ENCODE measurements around the gene KRT9. TPM values are rescaled to one million over a fixed set of nuclear protein-coding genes. Genes with fewer than 3 reads are reported as not detected.
A peak's percentile ranks its signal among the peaks of the same experiment; 100 is the strongest.

The KRT9 gene
- total RNA-seq, 6 experiments from 2014 or later = not detected

GRCh38 chr17:41535764-41536481 lies 35.9 kb downstream of the KRT9 start:
- no peaks in the 10 kb centered on the region for H3K4me1 ChIP-seq
- H3K9me3 ChIP-seq = no peaks in the 10 kb centered on the region
- H3K36me3 ChIP-seq = no peaks in the 10 kb centered on the region
- intact Hi-C loops (cut with DNase I) = no loop called here
- DNase-seq (no peak), ATAC-seq (peak in 1 of 4 donors; percentile 11)
- no peak overlapping the region for H3K27ac ChIP-seq
- no peak for TF ChIP-seq POLR2A (IDR thresholded peaks at IDR 0.05)
- TF ChIP-seq CTCF (IDR thresholded peaks at IDR 0.05) = no peak
- WGBS (ENCODE audit: insufficient coverage, low coverage, low lambda C conversion rate, missing lambda C conversion rate) = 52% methylated on average over 7 of the region's 15 CpGs
- H3K27me3 ChIP-seq = no peaks in the 10 kb centered on the region
- no peak overlapping the region for H3K4me3 ChIP-seq

- 52% methylated on average over 5 of the region's 7 CpGs for WGBS (ENCODE audit: insufficient coverage, low coverage, low lambda C conversion rate, missing lambda C conversion rate)
- no peak for ATAC-seq
- intact Hi-C loops (cut with DNase I) = no loop called here
Observed at GRCh38 chr17:41534899-41535546, 36.8 kb downstream of the KRT9 start.

GRCh38 chr17:41533613-41534012 lies 38.2 kb downstream of the KRT9 start:
- DNase-seq (no peak), ATAC-seq (no peak)
- no peaks in the 10 kb centered on the region for H3K36me3 ChIP-seq
- no peak overlapping the region for H3K4me3 ChIP-seq
- no peaks in the 10 kb centered on the region for H3K4me1 ChIP-seq
- no peak overlapping the region for H3K27ac ChIP-seq
- WGBS (ENCODE audit: insufficient coverage, low coverage, low lambda C conversion rate, missing lambda C conversion rate) = 69% methylated on average over 7 of the region's 7 CpGs
- H3K27me3 ChIP-seq = no peaks in the 10 kb centered on the region
- TF ChIP-seq CTCF (IDR thresholded peaks at IDR 0.05) (no peak), POLR2A (IDR thresholded peaks at IDR 0.05) (no peak)
- intact Hi-C loops (cut with DNase I) = no loop called here
- no peaks in the 10 kb centered on the region for H3K9me3 ChIP-seq

More at GRCh38 chr17:41534899-41535546, 36.8 kb downstream of the KRT9 start:
- Histone ChIP-seq H3K27ac (no peak overlapping the region), H3K27me3 (no peaks in the 10 kb centered on the region), H3K36me3 (no peaks in the 10 kb centered on the region), H3K4me3 (no peak overlapping the region), H3K4me1 (no peaks in the 10 kb centered on the region), H3K9me3 (no peaks in the 10 kb centered on the region)
- TF ChIP-seq POLR2A (IDR thresholded peaks at IDR 0.05) (no peak), CTCF (IDR thresholded peaks at IDR 0.05) (no peak)
- no peak for DNase-seq

GRCh38 chr17:41532947-41533570 lies 38.8 kb downstream of the KRT9 start:
- Histone ChIP-seq H3K27ac (no peak overlapping the region), H3K27me3 (no peaks in the 10 kb centered on the region), H3K9me3 (no peaks in the 10 kb centered on the region), H3K4me1 (no peaks in the 10 kb centered on the region), H3K36me3 (no peaks in the 10 kb centered on the region), H3K4me3 (no peak overlapping the region)
- WGBS (ENCODE audit: insufficient coverage, low coverage, low lambda C conversion rate, missing lambda C conversion rate) = 44% methylated on average over 7 of the region's 9 CpGs
- DNase-seq (no peak), ATAC-seq (no peak)
- intact Hi-C loops (cut with DNase I) = no loop called here
- TF ChIP-seq CTCF (IDR thresholded peaks at IDR 0.05) = no peak
- TF ChIP-seq POLR2A (IDR thresholded peaks at IDR 0.05) = no peak

All from right lobe of liver (tissue), 6 donors.